ENCODE measurements around the gene CARS2.
"Not testable (repeated sequence)": the region's sequence is repeated elsewhere in the genome, so short reads cannot be mapped to it uniquely, and the experiment has no call there.

The CARS2 gene

GRCh38 chr13:110616103-110617101 is 89.5 kb downstream of the CARS2 start:
- DNase-seq (ENCODE audit: low spot score): no peak

- peak; percentile 78 for DNase-seq (ENCODE audit: low spot score)
Observed at GRCh38 chr13:110615322-110616102, 90.4 kb downstream of the CARS2 start, which contains the start of gene NAXD. TSS of gene NAXD (plus strand) at chr13:110615545. CDS start at chr13:110615602, 57 bp downstream.

GRCh38 chr13:110615005-110615321 is 91.0 kb downstream of the CARS2 start:
- DNase-seq (ENCODE audit: low spot score): no peak

GRCh38 chr13:110610955-110611595 is 94.8 kb downstream of the CARS2 start:
- DNase-seq (ENCODE audit: low spot score): no peak

- no peak for DNase-seq (ENCODE audit: low spot score)
Observed at GRCh38 chr13:110607675-110608224, 98.2 kb downstream of the CARS2 start.

GRCh38 chr13:110606281-110606680 is 99.6 kb downstream of the CARS2 start:
- not testable (repeated sequence) for DNase-seq (ENCODE audit: low spot score)

GRCh38 chr13:110605132-110605531 is 100.8 kb downstream of the CARS2 start:
- DNase-seq (ENCODE audit: low spot score): no peak

GRCh38 chr13:110600980-110601379 is 104.9 kb downstream of the CARS2 start:
- no peak for DNase-seq (ENCODE audit: low spot score)

GRCh38 chr13:110600261-110600819 is 105.6 kb downstream of the CARS2 start:
- DNase-seq (ENCODE audit: low spot score): no peak

- no peak for DNase-seq (ENCODE audit: low spot score)
Observed at GRCh38 chr13:110597041-110597689, 108.8 kb downstream of the CARS2 start.

GRCh38 chr13:110593430-110594130 is 112.3 kb downstream of the CARS2 start:
- peak; percentile 34 for DNase-seq (ENCODE audit: low spot score)

- no peak for DNase-seq (ENCODE audit: low spot score)
Observed at GRCh38 chr13:110592665-110593064, 113.3 kb downstream of the CARS2 start.
